ENCODE results near the gene CELF1. TPM values are rescaled to one million over a fixed set of nuclear protein-coding genes. Genes with fewer than 3 reads are reported as not detected.
A peak's percentile ranks its signal among the peaks of the same experiment; 100 is the strongest.

CELF1 gene
- polyA plus RNA-seq, 1 of the 3 experiments (the other 2 are of a cell fraction), result 47.5 TPM

DNA sequence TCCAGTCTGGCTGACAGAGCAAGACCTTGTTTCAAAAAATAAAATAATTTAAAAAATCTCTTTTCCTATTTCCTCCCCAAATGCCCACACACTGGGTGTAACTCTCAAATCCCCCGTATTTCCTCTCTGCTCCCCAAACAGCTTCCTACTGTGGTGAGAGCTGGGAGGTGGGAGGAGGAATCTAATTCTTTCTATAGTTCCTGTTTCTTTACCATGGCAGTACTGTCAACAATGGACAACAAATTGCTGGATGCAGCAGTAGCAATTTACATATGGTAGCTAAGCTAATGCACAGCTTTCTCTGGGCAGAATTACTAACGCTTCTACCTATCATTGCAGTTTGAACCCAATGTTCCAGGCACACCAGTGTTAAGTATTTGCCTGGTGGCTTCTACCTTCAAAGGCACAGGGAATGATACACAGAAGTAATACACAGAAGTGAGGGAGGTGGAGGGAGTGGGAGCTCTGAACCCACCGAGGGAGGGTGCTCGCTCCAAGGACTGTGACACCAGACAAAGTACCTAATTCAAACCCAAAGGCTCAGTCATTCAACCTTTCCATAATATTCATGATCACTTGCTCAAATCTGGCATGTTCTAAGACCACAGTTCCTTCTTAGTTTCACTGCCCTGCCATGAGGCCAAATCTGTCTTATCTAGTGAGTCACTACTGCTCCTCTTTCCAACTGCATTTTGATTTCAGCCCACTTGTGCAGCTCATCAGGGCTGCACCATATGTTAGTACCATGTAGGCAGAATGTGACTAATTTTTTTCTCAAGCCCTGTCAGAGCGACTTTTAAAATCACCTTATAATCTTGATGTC, 37.9 kb downstream of the CELF1 start:
- peaks cover 3 to 36% of the 10 kb centered on the region in 2 experiments; a peak in 3 of 4 replicates for H3K4me1 ChIP-seq (ENCODE audit: control insufficient read depth in 1 of 2, insufficient read depth in 2 of 2, low read depth in 1 of 2, low read length in 1 of 2)
- 79% methylated on average over 4 of the region's 5 CpGs for WGBS (ENCODE audit: low lambda C conversion rate)
- CTCF ChIA-PET, result interaction anchor here (1.1 to 1.6 kb wide), 3 partner anchors 14 to 61 kb away, joined by 3 to 4 read pairs (median 4); no protein-coding TSS in a partner anchor
- no peaks in the 10 kb centered on the region for H3K9me2 ChIP-seq
- no peak overlapping the region for H3K9ac ChIP-seq
- no peak overlapping the region for H3K4me3 ChIP-seq (ENCODE audit: low read depth in 2 of 2, low read length in 1 of 2)
- no peaks in the 10 kb centered on the region for H3K27me3 ChIP-seq (ENCODE audit: insufficient read depth)
- H3K79me2 ChIP-seq (ENCODE audit: insufficient read depth), result peaks cover 100% of the 10 kb centered on the region
- no peak for DNase-seq
- no peaks in the 10 kb centered on the region for H3K9me3 ChIP-seq
- peaks cover 0 to 3% of the 10 kb centered on the region in 2 experiments for H3K36me3 ChIP-seq (replicated peaks in 1 of 2; ENCODE audit: control insufficient read depth in 1 of 2, insufficient read depth in 2 of 2, low read length in 1 of 2)
- H3K4me2 ChIP-seq, result no peak overlapping the region; the same call in 1 of the 2 replicates
- POLR2A ChIA-PET, result no interaction called here
- H2AFZ ChIP-seq (ENCODE audit: low read depth), result no peak overlapping the region
- peak overlapping the region in 1 of 2 experiments; percentile 62; a peak in 3 of 4 replicates for H3K27ac ChIP-seq (ENCODE audit: low read depth in 2 of 2, low read length in 1 of 2)
- peaks cover 87% of the 10 kb centered on the region for H4K20me1 ChIP-seq (ENCODE audit: insufficient read depth)
- peaks cover 23% of the 10 kb centered on the region for H3F3A ChIP-seq (replicated peaks; ENCODE audit: insufficient read depth)
- TF ChIP-seq GATA2 (CRISPR knock-in tag; IDR thresholded peaks at IDR 0.05) (no peak), USF2 (IDR thresholded peaks at IDR 0.05; ENCODE audit: borderline replicate concordance, low read depth, low read length) (no peak), EZH2phosphoT487 (IDR thresholded peaks at IDR 0.05; ENCODE audit: borderline replicate concordance, low read depth) (no peak), GABPA (IDR thresholded peaks at IDR 0.05; ENCODE audit: low read depth) (no peak), NRF1 (IDR thresholded peaks at IDR 0.05; ENCODE audit: low read depth, low read length) (no peak), CHD2 (IDR thresholded peaks at IDR 0.05; ENCODE audit: low read length, partially characterized antibody) (no peak), SIN3A (IDR thresholded peaks at IDR 0.05; ENCODE audit: borderline replicate concordance, low read depth, low read length) (no peak; the same call in 1 of the 2 replicates), ZBTB33 (IDR thresholded peaks at IDR 0.05; ENCODE audit: borderline replicate concordance, low read depth) (no peak), FOXJ3 (CRISPR knock-in tag; IDR thresholded peaks at IDR 0.05) (no peak), EP300 (IDR thresholded peaks at IDR 0.05; ENCODE audit: borderline replicate concordance in 1 of 2, low read depth in 1 of 2, low read length in 1 of 2) (no peak), FOXM1 (IDR thresholded peaks at IDR 0.05; ENCODE audit: low read depth) (no peak), TAF1 (IDR thresholded peaks at IDR 0.05; ENCODE audit: borderline replicate concordance, low read depth, low read length) (no peak), RCOR1 (IDR thresholded peaks at IDR 0.05; ENCODE audit: low read length) (no peak), SMC3 (IDR thresholded peaks at IDR 0.05; ENCODE audit: low read depth, low read length) (no peak), JUND (IDR thresholded peaks at IDR 0.05) (peak; percentile 35; the same call in 1 of the 2 replicates), RXRA (IDR thresholded peaks at IDR 0.05; ENCODE audit: borderline replicate concordance, low read depth) (no peak), FOSL2 (IDR thresholded peaks at IDR 0.05; ENCODE audit: borderline replicate concordance, low read depth) (peak; percentile 63; the same call in 1 of the 2 replicates), USF1 (IDR thresholded peaks at IDR 0.05; ENCODE audit: borderline replicate concordance, low read depth) (no peak), YY1 (IDR thresholded peaks at IDR 0.05; ENCODE audit: low read depth) (no peak), POLR2AphosphoS5 (IDR thresholded peaks at IDR 0.05; ENCODE audit: low read depth, low read length) (no peak), ELF1 (IDR thresholded peaks at IDR 0.05) (no peak), NFIC (IDR thresholded peaks at IDR 0.05; ENCODE audit: borderline replicate concordance) (no peak), TCF12 (IDR thresholded peaks at IDR 0.05) (peak; percentile 63)
- TF ChIP-seq, protein P1, sequence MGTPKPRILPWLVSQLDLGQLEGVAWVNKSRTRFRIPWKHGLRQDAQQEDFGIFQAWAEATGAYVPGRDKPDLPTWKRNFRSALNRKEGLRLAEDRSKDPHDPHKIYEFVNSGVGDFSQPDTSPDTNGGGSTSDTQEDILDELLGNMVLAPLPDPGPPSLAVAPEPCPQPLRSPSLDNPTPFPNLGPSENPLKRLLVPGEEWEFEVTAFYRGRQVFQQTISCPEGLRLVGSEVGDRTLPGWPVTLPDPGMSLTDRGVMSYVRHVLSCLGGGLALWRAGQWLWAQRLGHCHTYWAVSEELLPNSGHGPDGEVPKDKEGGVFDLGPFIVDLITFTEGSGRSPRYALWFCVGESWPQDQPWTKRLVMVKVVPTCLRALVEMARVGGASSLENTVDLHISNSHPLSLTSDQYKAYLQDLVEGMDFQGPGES (IDR thresholded peaks at IDR 0.05; ENCODE audit: low read depth, low read length), result no peak
- TF ChIP-seq, protein P2, sequence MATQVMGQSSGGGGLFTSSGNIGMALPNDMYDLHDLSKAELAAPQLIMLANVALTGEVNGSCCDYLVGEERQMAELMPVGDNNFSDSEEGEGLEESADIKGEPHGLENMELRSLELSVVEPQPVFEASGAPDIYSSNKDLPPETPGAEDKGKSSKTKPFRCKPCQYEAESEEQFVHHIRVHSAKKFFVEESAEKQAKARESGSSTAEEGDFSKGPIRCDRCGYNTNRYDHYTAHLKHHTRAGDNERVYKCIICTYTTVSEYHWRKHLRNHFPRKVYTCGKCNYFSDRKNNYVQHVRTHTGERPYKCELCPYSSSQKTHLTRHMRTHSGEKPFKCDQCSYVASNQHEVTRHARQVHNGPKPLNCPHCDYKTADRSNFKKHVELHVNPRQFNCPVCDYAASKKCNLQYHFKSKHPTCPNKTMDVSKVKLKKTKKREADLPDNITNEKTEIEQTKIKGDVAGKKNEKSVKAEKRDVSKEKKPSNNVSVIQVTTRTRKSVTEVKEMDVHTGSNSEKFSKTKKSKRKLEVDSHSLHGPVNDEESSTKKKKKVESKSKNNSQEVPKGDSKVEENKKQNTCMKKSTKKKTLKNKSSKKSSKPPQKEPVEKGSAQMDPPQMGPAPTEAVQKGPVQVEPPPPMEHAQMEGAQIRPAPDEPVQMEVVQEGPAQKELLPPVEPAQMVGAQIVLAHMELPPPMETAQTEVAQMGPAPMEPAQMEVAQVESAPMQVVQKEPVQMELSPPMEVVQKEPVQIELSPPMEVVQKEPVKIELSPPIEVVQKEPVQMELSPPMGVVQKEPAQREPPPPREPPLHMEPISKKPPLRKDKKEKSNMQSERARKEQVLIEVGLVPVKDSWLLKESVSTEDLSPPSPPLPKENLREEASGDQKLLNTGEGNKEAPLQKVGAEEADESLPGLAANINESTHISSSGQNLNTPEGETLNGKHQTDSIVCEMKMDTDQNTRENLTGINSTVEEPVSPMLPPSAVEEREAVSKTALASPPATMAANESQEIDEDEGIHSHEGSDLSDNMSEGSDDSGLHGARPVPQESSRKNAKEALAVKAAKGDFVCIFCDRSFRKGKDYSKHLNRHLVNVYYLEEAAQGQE (IDR thresholded peaks at IDR 0.05; ENCODE audit: low read depth, low read length), result no peak
